ENCODE data around the gene STARD3.

Gene STARD3

DNA sequence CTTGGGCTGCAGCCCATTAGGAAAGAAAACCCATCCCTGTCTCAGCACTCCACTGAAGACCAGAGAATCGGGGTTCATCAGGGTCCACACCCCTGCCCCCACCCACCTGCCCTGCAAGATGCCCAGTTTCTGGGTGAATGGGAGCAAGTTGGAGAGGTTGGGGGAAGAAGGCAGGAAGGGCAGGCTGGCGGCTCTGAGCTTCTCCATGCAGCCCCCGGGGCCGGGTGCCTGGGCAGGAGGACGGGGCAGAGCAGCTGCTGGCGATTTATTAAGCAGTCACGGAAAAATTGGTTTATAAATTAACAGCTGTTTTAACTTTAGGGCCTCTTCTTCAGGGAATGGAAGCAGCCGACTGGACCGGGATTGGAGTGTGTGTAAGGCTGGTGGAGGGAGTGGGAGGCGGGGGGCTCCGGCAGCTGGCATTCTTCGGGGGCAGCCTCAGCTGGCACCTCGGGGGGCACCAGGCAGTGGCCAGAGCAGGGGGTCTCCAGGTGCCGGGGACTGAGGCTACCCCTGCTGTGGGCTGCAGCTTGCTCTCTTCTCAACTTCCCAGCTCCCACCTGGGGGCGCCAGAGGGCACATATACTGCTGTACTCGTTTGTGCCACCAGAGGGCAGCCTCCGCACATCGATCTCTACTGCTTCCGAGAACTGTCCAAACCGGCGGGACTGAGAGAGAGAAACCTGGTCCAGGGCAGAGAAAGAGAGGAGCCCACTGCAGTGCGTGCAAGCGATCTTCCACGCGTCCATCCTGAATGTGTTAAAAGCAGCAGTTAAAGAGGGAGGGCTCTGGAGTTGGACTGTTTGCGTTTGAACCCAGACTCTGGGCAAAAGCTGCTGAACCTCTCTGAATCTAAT lies 15.2 kb upstream of the STARD3 start:
- DNase-seq = peak; percentile 84 to 88

GRCh38 chr17:39622380-39623006 lies 14.5 kb upstream of the STARD3 start:
- DNase-seq = peak in 1 of 2 experiments; percentile 41

GRCh38 chr17:39623356-39623950 lies 13.5 kb upstream of the STARD3 start:
- peak; percentile 80 to 85 for DNase-seq

DNA sequence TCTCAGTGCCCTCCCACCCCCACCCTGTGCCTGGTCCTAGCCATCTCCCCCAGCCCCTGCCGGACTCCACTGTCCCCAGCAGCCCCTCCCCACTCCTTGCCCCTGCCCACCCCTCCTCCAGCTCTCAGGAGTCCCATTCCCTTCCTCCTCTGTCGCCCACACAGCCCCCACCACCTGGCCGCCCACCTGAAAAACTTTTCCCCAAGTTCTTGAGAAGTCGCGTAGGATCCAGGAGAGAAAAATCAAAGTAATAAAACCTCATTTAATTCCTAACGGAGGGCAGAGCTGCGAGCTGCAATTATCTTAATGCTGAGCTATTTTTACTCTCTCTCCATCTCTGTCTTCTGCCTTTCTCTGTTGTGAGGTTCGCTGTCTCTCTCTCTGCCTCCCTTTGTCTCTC lies 12.6 kb upstream of the STARD3 start:
- DNase-seq = no peak

DNA sequence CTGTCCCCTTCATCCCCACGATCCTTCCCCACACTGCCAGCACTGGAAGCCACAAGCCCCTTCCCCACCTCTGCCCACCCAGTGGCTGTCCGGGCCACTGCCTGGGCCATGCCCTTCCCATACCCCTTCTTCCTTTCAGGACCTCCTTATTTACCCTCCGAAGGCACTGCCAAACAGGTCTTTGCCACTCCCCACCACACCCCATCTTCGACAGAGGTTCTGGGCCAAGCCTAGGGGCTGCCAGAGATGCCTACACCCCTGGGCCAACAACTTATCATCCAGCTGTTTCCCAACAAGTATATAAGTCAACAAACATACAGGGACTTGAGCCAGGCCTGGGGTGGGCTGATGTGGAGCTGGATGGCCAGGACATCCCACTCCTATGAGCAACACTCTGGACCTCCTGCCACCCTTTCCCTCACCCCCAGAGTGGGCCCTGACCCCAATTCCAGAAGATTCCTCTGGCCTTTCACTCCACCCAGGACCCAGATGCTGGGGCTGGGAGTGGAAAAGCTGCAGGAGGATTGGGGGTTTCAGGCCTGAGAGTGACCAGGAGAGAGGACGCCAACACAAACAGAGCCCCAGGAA lies 11.7 kb upstream of the STARD3 start:
- no peak for DNase-seq

DNA sequence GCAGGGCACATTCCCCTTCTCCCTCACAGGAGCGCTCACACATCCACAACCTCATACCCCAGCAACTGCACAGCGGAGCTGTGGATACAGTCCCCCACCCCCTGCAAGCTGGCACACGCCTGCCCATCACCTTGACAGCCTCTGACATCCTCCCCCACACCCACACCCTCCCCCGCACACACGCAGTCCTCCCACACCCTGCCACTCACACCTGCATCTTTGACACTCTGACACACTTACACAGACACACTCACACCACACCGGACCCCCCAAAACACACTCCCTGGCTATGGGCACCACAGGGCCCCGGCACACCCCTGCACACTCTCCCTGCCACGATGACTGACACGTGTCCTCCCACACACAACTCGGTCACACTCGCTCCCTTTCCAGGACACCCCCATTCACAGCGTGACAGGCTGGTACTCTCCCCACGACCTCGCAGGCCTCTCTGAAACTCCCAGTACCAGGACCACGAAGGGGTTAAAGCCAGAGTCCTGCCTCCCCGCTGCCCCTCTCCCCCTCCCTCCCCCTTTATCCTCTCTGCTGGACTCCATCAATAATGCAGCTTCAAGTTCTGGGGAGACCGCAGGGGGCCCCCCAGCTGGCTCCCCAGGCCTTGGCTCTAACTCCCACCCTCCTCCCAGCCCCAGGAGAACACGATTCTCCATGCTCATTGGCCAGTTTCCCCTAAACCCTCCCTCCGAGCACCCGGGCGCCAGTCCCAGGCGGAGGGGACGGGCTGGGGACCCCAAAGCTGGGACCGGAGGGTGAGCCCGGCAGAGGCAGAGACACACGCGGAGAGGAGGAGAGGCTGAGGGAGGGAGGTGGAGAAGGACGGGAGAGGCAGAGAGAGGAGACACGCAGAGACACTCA lies 10.5 kb upstream of the STARD3 start, which contains the start of gene PPP1R1B:
TSS of gene PPP1R1B (plus strand) at position 782 of the 876 bp plus-strand sequence. CDS start 441 bp downstream, outside the sequence.
- peak in 1 of 2 experiments; percentile 65 for DNase-seq

GRCh38 chr17:39627047-39627711 lies 9.8 kb upstream of the STARD3 start:
- no peak for DNase-seq

DNA sequence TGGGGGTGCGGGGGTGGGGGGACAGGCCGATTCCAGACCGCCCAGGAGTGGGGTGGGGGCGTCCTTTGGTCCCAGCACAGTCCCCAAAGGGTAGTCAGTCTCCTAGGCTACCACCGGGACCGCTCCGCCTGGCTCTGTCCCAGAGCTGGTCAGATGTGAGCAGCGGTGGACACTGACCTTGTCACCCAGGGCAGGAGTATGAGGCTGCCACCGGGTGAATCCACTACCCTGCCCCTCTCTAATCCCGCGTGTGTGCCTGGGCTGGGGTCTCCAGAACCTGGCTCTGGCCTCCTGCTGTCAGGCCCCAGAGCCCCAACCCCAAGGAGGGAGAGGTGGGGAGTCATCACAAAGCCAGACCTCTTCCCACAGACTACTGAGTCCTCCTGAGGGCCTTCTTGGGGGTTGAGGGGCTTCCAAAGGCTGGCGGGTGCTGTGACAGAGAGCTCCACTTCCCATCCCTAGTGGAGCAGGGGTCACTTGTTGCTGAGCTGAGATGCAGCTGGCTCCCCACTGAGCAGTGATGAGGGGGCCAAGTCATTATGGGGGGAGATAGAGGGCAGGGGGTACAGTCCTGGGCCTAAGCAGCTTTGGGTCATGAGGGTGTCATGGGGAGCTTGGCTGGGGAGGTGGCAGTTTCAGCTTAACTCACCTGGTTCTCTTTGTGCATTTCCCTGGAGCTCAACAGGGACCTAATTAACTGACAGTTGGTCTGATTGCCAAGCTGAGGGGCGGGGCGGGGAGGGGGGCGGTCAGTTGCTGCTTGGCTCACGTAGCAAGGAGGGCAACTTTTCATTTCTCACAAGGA lies 9.0 kb upstream of the STARD3 start:
- peak in 1 of 2 experiments; percentile 63 for DNase-seq

GRCh38 chr17:39628655-39629493 lies 8.1 kb upstream of the STARD3 start:
- DNase-seq = peak in 1 of 2 experiments; percentile 54

GRCh38 chr17:39629494-39629880 lies 7.5 kb upstream of the STARD3 start:
- no peak for DNase-seq

DNA sequence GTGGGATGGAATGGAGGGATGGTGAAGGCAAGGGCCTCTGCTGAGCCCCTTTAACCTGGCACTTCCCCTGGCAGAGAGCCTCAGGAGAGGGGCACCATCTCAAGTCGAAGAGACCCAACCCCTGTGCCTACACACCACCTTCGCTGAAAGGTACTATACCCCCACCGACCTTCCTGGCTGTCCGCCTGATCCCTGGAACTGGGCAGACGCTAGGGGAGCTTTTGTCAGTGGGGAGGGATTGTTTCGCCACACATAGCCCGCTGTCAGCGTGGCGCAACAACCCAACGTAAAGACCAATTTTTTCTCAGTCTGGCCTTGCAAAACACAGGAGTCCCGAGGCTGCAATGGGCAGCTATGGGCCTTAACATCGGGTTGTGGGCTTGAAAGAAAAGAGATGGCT lies 7.0 kb upstream of the STARD3 start:
- no peak for DNase-seq

DNA sequence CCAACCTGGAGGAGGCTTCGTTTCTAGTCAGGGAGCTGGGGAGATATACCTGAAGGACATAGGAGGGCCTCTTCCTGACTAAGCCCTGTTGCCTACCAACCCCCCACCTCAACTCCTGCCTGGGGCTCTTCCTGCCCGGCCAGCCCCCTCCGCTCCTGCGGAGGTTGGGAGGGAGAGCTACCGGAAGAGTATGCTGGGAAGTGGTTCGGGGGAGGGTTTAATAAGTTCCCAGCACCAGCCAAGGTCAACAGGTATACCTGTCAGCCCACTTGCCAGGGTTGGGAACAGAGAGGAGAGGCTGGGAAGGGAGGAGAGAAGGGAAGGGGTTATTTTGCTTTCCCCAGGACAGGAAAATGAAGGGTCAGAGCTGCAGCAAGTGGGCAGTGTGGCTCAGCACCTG lies 5.5 kb upstream of the STARD3 start:
- DNase-seq = peak; percentile 41 to 78

DNA sequence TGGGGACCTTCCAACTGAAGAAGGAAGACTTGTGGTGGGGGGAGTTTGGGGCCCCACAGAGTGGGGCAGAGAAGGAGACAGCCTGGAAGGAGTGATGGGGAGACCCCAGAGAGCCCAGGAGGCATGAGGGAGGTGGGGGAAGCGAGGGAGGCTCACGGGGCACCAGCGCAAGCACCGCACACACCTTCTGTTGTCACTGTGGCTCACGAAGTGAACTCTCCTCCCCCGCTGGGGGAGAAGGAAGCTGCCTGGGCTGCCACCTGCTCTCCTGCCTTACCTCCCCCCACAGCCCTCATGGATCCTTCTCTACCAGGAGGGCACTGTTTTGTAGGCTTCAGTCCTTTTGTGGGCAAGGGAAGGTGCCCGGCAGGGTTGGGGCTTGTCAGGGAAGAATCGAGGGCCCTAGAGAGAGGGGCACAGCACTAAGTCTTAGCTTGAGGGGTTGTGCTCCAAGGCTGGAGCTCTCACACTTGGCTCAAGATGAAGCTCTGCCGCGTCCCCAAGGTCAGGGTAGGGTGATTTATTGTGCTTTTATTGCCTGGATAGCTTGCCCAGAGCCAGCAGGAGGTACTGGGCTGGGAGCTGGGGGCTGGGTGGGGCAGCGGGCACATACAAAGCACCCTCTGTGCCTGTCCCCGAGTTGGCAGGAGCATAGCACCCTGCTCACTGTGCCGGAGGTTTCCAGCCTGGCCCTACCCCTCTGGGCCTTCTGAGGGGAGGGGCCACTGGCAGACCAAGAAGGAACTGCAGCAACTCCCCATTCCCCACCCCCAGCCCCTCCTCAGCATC lies 4.6 kb upstream of the STARD3 start:
- peak in 1 of 2 experiments; percentile 67 for DNase-seq

DNA sequence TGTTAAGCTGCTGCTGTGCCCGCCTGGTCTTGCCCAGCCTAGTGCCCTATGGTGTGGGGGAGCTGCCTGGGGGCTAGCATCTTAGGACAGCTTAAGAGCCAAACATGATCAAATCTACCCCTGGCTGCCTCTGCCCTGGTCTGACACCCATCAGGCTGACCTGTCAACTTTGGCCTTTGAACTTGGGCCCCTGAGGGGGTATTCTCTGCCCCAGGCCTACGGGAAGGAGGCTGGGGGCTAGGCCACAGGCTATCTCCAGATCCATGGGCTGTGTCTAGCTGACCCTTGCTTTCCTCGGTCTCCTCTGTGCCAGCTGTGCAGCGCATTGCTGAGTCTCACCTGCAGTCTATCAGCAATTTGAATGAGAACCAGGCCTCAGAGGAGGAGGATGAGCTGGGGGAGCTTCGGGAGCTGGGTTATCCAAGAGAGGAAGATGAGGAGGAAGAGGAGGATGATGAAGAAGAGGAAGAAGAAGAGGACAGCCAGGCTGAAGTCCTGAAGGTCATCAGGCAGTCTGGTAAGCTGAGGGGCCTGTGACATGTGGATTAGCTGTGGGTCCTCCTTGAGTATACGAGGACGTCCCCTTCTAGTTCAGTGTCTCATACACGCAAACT lies 3.3 kb upstream of the STARD3 start:
- no peak for DNase-seq

- DNase-seq = peak; percentile 44 to 75
Measured at GRCh38 chr17:39634384-39634871, 2.5 kb upstream of the STARD3 start.

- no peak for DNase-seq
Measured at GRCh38 chr17:39635614-39636176, 1.2 kb upstream of the STARD3 start.

DNA sequence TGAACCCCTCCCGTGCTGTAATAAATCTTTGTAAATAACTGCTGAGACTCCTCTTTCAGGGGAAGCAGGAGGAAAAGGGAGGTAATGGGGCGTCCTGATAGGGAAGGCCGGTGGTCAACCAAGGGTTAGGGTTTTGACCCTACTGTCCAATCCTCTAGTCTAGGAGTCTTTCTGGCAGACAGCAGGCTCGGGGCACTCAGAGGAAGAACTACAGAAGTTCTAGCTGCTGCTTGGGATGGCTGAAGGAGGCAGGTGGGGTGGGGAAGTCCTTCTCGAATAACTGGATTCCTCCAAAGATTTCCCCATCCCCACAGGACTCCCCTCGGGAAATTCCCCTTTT lies 387 bp upstream of the STARD3 start:
- no peak for DNase-seq

DNA sequence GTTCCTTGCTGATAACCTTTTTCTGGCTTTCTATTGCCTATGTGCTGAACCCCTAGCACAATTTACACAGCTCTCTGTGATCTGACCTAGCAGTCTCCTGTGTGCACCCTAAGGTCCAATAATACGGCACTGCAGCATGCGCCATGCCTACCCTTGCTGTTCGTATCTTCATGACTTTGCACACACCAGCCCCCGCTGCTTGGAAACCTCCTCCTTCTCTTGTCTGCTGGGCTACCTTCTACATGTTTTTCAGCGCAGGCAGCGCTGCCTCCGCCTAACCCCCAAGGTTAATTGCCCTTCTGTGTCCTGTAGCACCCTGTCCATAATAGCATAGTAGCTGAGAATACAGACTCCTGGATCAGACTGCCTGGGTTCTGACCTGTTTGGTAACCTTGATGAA lies 1.4 kb downstream of the STARD3 start:
- DNase-seq = no peak
